OCI-LY3 (cell line): ENCODE results near the gene CREB3L1.

Experiments used
- CTCF ChIP-seq: fragments of 200-600, 300-600 bp; sonication (generic); IDR thresholded peaks from 2 replicates; pipeline ENCODE4 v1.5.1; 2014; ENCODE audit warnings: antibody characterized with exemption, low read length, low read depth
- EZH2phosphoT487 ChIP-seq: fragments of 200-600 bp; shearing (Covaris generic); IDR thresholded peaks from 2 replicates; pipeline ENCODE4 v1.6.1; 2018; ENCODE audit warnings: antibody characterized with exemption, mixed run types, low read depth

- no peak for TF ChIP-seq CTCF
- no peak for TF ChIP-seq EZH2phosphoT487
Observed at GRCh38 chr11:46336563-46337180, 59.2 kb downstream of the CREB3L1 start.
